ENCODE data around the gene EFCAB6.

EFCAB6 gene

GRCh38 chr22:43783777-43784176 lies 28.3 kb downstream of the EFCAB6 start:
- TF ChIP-seq CTCF (IDR thresholded peaks at IDR 0.05; ENCODE audit: insufficient read depth, low read length, poor library complexity, severe bottlenecking) = peak; percentile 18
- H3K36me3 ChIP-seq (ENCODE audit: control insufficient read depth, insufficient read depth, low read length) = no peaks in the 10 kb centered on the region
- no peak overlapping the region for H3K4me3 ChIP-seq (replicated peaks; ENCODE audit: low read depth, low read length)
- no peak for DNase-seq (ENCODE audit: extremely low read depth, insufficient read length)
- H3K27me3 ChIP-seq (replicated peaks; ENCODE audit: control insufficient read depth, insufficient read depth, low read length) = no peaks in the 10 kb centered on the region

- no peak for DNase-seq (ENCODE audit: extremely low read depth, insufficient read length)
- TF ChIP-seq CTCF (IDR thresholded peaks at IDR 0.05; ENCODE audit: insufficient read depth, low read length, poor library complexity, severe bottlenecking) = no peak
- Histone ChIP-seq H3K27me3 (replicated peaks; ENCODE audit: control insufficient read depth, insufficient read depth, low read length) (no peaks in the 10 kb centered on the region), H3K36me3 (ENCODE audit: control insufficient read depth, insufficient read depth, low read length) (no peaks in the 10 kb centered on the region), H3K4me3 (replicated peaks; ENCODE audit: low read depth, low read length) (no peak overlapping the region)
Observed at GRCh38 chr22:43782448-43782847, 29.7 kb downstream of the EFCAB6 start.

- no peak for DNase-seq (ENCODE audit: extremely low read depth, insufficient read length)
- H3K4me3 ChIP-seq (replicated peaks; ENCODE audit: low read depth, low read length) = no peak overlapping the region
- no peak for TF ChIP-seq CTCF (IDR thresholded peaks at IDR 0.05; ENCODE audit: insufficient read depth, low read length, poor library complexity, severe bottlenecking)
Observed at GRCh38 chr22:43777286-43777685, 34.8 kb downstream of the EFCAB6 start.

GRCh38 chr22:43776081-43776670 lies 35.9 kb downstream of the EFCAB6 start:
- no peak for DNase-seq (ENCODE audit: extremely low read depth, insufficient read length)
- Histone ChIP-seq H3K36me3 (ENCODE audit: control insufficient read depth, insufficient read depth, low read length) (no peaks in the 10 kb centered on the region), H3K4me3 (replicated peaks; ENCODE audit: low read depth, low read length) (no peak overlapping the region), H3K27me3 (replicated peaks; ENCODE audit: control insufficient read depth, insufficient read depth, low read length) (peaks cover 2% of the 10 kb centered on the region)
- no peak for TF ChIP-seq CTCF (IDR thresholded peaks at IDR 0.05; ENCODE audit: insufficient read depth, low read length, poor library complexity, severe bottlenecking)

More at GRCh38 chr22:43777286-43777685, 34.8 kb downstream of the EFCAB6 start:
- Histone ChIP-seq H3K36me3 (ENCODE audit: control insufficient read depth, insufficient read depth, low read length) (no peaks in the 10 kb centered on the region), H3K27me3 (replicated peaks; ENCODE audit: control insufficient read depth, insufficient read depth, low read length) (peaks cover 2% of the 10 kb centered on the region)

GRCh38 chr22:43774318-43774915 lies 37.7 kb downstream of the EFCAB6 start:
- no peak for TF ChIP-seq CTCF (IDR thresholded peaks at IDR 0.05; ENCODE audit: insufficient read depth, low read length, poor library complexity, severe bottlenecking)
- Histone ChIP-seq H3K27me3 (replicated peaks; ENCODE audit: control insufficient read depth, insufficient read depth, low read length) (peaks cover 2% of the 10 kb centered on the region), H3K36me3 (ENCODE audit: control insufficient read depth, insufficient read depth, low read length) (no peaks in the 10 kb centered on the region), H3K4me3 (replicated peaks; ENCODE audit: low read depth, low read length) (no peak overlapping the region)
- DNase-seq (ENCODE audit: extremely low read depth, insufficient read length) = no peak

Measured in GM06990 (cell line).